T-cell (primary cell): Measurements from ENCODE around the gene ACOX3. TPM values are rescaled to one million over a fixed set of nuclear protein-coding genes. Genes with fewer than 3 reads are reported as not detected.

Source experiments
- ATAC-seq, 4 experiments: fragments of 200-7000 bp in 3 of 4; fragments of 150-1000 bp in 1 of 4; cut with Tn5 transposase; replicated peaks in 1 of 4; 1 replicate in 3 of 4; 2 replicates in 1 of 4; pipeline ENCODE4 v1.10.0; 2021; ENCODE audit warnings: moderate library complexity in 3 of 4, mild to moderate bottlenecking in 2 of 4, moderate number of reproducible peaks in 1 of 4
- CTCF ChIA-PET, 2 donors: fragments of 300-600 bp; sonication (Branson Sonifier 250); formaldehyde crosslinking; loops; one replicate each; lab custom pipeline; 2022; ENCODE audit warnings: antibody characterized with exemption in 2 of 2; lab: Charles Lee
- POLR2A ChIA-PET, 2 donors: fragments of 300-600 bp; sonication (Branson Sonifier 250); formaldehyde crosslinking; loops; one replicate each; lab custom pipeline; 2022; ENCODE audit warnings: antibody characterized with exemption in 2 of 2; lab: Charles Lee
- DNase-seq, 35 experiments: peaks; one replicate each; pipeline versions ENCODE4 v3.0.0 to v3.0.0-alpha.2; 2013 to 2023
- H3K27ac ChIP-seq: one replicate; pipeline ENCODE4 v1.5.1; 2013; ENCODE audit warnings: low read length
- H3K27me3 ChIP-seq, 2 experiments: replicated peaks in 1 of 2; 1 replicate in 1 of 2; 2 replicates in 1 of 2; pipeline versions ENCODE4 v1.6.1 to v1.7.0; 2013; ENCODE audit warnings: low read length in 1 of 2, mixed read lengths in 1 of 2; ENCODE audit not compliant: control insufficient read depth in 2 of 2, insufficient read depth in 2 of 2; ENCODE audit errors: extremely low read depth in 1 of 2
- H3K36me3 ChIP-seq, 2 donors: 1 replicate in 1 of 2; 2 replicates in 1 of 2; pipeline versions ENCODE4 v1.6.1 to v1.7.0; 2013; ENCODE audit warnings: low read length in 1 of 2; ENCODE audit not compliant: control insufficient read depth in 2 of 2, insufficient read depth in 1 of 2; ENCODE audit errors: extremely low read depth in 1 of 2
- H3K4me1 ChIP-seq, 2 experiments: 1 replicate in 1 of 2; 2 replicates in 1 of 2; pipeline versions ENCODE4 v1.6.1 to v1.7.0; 2013; ENCODE audit warnings: low read length in 2 of 2, mixed read lengths in 1 of 2; ENCODE audit not compliant: insufficient read depth in 2 of 2, control insufficient read depth in 1 of 2; ENCODE audit errors: extremely low read depth in 1 of 2
- H3K4me3 ChIP-seq, 2 donors: 1 replicate in 1 of 2; 2 replicates in 1 of 2; pipeline versions ENCODE4 v1.5.1 to v1.7.0; 2013; ENCODE audit warnings: mild to moderate bottlenecking in 2 of 2, low read length in 1 of 2, moderate library complexity in 1 of 2; ENCODE audit not compliant: control insufficient read depth in 1 of 2; ENCODE audit errors: extremely low read depth in 1 of 2
- H3K9me3 ChIP-seq: 2 replicates; pipeline ENCODE4 v1.7.0; 2013
- H3K27ac Mint-ChIP-seq, 2 donors: one replicate each; pipeline ENCODE4 v1.8.0; 2020 to 2021; ENCODE audit warnings: mild to moderate bottlenecking in 2 of 2, mixed read lengths in 2 of 2
- H3K27me3 Mint-ChIP-seq, 2 donors: one replicate each; pipeline ENCODE4 v1.8.0; 2021 to 2022; ENCODE audit warnings: mixed read lengths in 2 of 2
- H3K36me3 Mint-ChIP-seq: one replicate; pipeline ENCODE4 v1.8.0; 2021; ENCODE audit warnings: mixed read lengths
- H3K4me1 Mint-ChIP-seq, 3 donors: one replicate each; pipeline ENCODE4 v1.8.0; 2020 to 2022; ENCODE audit warnings: mixed read lengths in 3 of 3, mild to moderate bottlenecking in 1 of 3
- H3K4me3 Mint-ChIP-seq, 3 donors: one replicate each; pipeline ENCODE4 v1.8.0; 2020 to 2022; ENCODE audit warnings: mild to moderate bottlenecking in 3 of 3, mixed read lengths in 3 of 3, moderate library complexity in 3 of 3
- H3K9me3 Mint-ChIP-seq, 3 donors: one replicate each; pipeline ENCODE4 v1.8.0; 2020 to 2022; ENCODE audit warnings: mixed read lengths in 3 of 3
- WGBS: methylation state at CpG from one replicate; pipeline ENCODE4 v1.1.5; 2013; ENCODE audit warnings: missing lambda C conversion rate; ENCODE audit not compliant: insufficient coverage; 5-methylcytosine and 5-hydroxymethylcytosine counted together
- total RNA-seq, 35 experiments: library from RNA in 6 of 35; stranded (reverse) in 6 of 35; fragments of 120-200 nt in 1 of 35; gene quantifications; one replicate each; pipeline versions ENCODE4 v1.2.1 to v1.2.4 and lab custom pipeline; 2013 to 2026

The ACOX3 gene
- total RNA-seq, 5 donors from 2014 or later (not counting 1 experiment from before 2014, with no cell fraction given) = 9.4 to 20.7 (median 15.8) TPM

DNA sequence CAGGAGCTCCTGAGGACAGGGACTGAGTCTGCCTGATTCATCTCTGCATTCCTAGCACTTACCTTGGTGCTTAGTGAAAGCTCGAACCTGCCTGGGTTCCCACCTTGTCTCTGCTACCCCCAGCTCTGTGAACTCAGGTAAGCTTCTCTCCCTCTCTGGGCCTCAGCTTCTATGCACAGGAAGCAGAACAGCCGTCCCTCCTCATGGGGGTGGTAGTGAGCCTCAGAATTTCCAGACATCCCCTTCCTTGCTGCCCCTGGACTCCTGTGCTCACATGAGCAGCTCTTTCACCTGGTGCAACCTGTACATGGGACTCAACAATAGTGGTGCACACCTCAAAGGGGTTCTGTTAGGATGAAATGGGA, 120.2 kb downstream of the ACOX3 start:
- no peak for ATAC-seq
- no peaks in the 10 kb centered on the region for H3K4me1 ChIP-seq
- no peak overlapping the region for H3K4me3 ChIP-seq
- Mint-ChIP-seq H3K9me3 (no peaks in the 10 kb centered on the region), H3K36me3 (no peaks in the 10 kb centered on the region), H3K27me3 (peaks cover 0 to 6% of the 10 kb centered on the region in 2 donors), H3K4me1 (no peaks in the 10 kb centered on the region), H3K27ac (no peak overlapping the region), H3K4me3 (no peak overlapping the region)
- no peak overlapping the region for H3K27ac ChIP-seq
- ChIA-PET CTCF (no interaction called here), POLR2A (no interaction called here)
- no peaks in the 10 kb centered on the region for H3K9me3 ChIP-seq
- peak in 2 of 35 experiments; percentile 3 to 19 for DNase-seq
- peaks cover 0 to 22% of the 10 kb centered on the region in 2 experiments for H3K27me3 ChIP-seq
- WGBS = 57% methylated on average over 1 of the region's 2 CpGs
- no peaks in the 10 kb centered on the region for H3K36me3 ChIP-seq

DNA sequence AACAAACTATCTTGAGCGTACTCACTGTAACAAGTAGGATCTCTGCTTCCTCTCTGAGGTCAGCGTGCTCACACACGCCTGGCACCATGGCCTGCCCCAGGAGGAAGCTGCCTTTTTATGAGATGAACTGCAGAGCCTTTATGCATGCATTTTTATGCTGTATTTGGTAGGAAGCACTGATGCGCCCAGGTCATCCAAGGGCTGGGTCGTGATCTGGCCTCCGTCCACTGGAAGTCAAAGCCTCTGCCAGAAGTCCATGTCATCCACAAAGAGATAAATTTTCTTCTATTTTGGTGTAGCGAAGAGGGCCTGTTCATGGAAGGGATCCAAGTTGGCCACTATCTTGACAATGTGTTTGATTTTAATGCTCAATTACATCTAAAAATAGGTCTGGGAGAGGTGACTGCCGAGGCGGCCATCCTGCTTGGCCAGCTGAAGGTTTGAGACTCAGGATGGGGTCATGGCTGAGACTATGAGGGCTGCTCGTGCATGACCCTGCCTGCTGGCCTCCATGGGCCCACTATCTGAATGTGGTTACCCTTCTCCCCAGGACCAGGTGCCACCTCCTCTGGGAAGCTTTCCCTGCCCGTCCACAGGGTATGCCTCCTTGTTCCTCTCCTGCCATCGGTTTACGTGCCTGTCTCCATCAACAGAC, 120.7 kb downstream of the ACOX3 start:
- DNase-seq (peak in 1 of 35 experiments; percentile 4), ATAC-seq (no peak)
- H3K9me3 ChIP-seq = no peaks in the 10 kb centered on the region
- H3K4me3 ChIP-seq = no peak overlapping the region
- CTCF ChIA-PET = no interaction called here
- H3K36me3 Mint-ChIP-seq = no peaks in the 10 kb centered on the region
- H3K4me1 ChIP-seq = no peaks in the 10 kb centered on the region
- H3K27me3 Mint-ChIP-seq = peaks cover 0 to 6% of the 10 kb centered on the region in 2 donors
- no peak overlapping the region for H3K27ac Mint-ChIP-seq
- peaks cover 0 to 21% of the 10 kb centered on the region in 2 experiments for H3K27me3 ChIP-seq
- no peak overlapping the region for H3K27ac ChIP-seq
- no peaks in the 10 kb centered on the region for H3K9me3 Mint-ChIP-seq
- H3K36me3 ChIP-seq = no peaks in the 10 kb centered on the region
- POLR2A ChIA-PET = no interaction called here
- no peaks in the 10 kb centered on the region for H3K4me1 Mint-ChIP-seq
- 93% methylated on average over 7 of the region's 13 CpGs for WGBS
- no peak overlapping the region for H3K4me3 Mint-ChIP-seq

DNA sequence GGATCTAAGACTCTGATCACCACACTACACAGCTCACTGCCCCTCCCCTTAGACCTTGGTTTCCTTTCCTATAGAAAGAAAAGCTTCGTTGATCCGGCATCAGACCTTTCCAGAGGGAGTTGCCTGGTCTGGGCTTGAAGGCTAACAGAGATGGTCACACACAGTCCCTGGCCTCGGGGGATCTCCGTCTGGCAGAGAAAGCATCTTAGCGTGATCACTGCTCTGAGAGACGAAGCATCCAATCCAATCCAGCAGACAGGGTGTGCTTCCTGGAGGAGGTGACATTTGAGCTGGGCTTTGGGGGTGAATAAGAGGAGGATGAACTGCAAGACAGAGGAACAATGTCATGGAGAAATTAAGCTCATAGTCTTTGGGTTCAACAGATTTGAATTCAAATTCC, 121.5 kb downstream of the ACOX3 start:
- Histone ChIP-seq H3K4me3 (no peak overlapping the region), H3K4me1 (no peaks in the 10 kb centered on the region), H3K9me3 (no peaks in the 10 kb centered on the region), H3K27me3 (peaks cover 0 to 18% of the 10 kb centered on the region in 2 experiments), H3K36me3 (no peaks in the 10 kb centered on the region), H3K27ac (no peak overlapping the region)
- 91% methylated on average over 4 of the region's 6 CpGs for WGBS
- CTCF ChIA-PET = no interaction called here
- POLR2A ChIA-PET = no interaction called here
- Mint-ChIP-seq H3K4me3 (no peak overlapping the region), H3K36me3 (no peaks in the 10 kb centered on the region), H3K4me1 (no peaks in the 10 kb centered on the region), H3K27me3 (peaks cover 0 to 3% of the 10 kb centered on the region in 2 donors), H3K27ac (no peak overlapping the region), H3K9me3 (peaks cover 0 to 1% (median 0%) of the 10 kb centered on the region in 3 donors)
- ATAC-seq (no peak), DNase-seq (peak in 2 of 35 experiments; percentile 2 to 3)

DNA sequence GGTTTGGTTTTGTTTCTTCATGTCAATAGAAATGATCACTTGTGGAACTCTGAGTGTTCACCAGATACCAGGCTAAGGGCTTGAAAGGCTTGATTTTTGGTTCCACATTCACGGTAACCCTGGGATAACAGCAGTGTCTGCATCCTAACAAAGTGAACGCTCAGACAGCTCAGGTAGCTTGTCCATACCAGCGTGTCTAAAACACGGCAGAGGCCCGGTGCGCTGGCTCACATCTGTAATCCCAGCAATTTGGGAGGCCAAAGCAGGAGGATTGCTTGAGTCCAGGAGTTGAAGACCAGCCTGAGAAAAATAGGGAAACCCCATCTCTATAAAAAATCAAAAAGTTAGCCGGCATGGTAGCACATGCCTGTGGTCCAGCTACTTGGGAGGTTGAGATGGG, 122.0 kb downstream of the ACOX3 start:
- Mint-ChIP-seq H3K4me1 (no peaks in the 10 kb centered on the region), H3K4me3 (no peak overlapping the region), H3K27me3 (peaks cover 0 to 3% of the 10 kb centered on the region in 2 donors), H3K27ac (no peak overlapping the region), H3K36me3 (no peaks in the 10 kb centered on the region), H3K9me3 (peaks cover 0 to 6% (median 3%) of the 10 kb centered on the region in 3 donors)
- ChIA-PET CTCF (no interaction called here), POLR2A (no interaction called here)
- WGBS = 98% methylated on average over 6 of the region's 7 CpGs
- no peaks in the 10 kb centered on the region for H3K9me3 ChIP-seq
- ATAC-seq (no peak), DNase-seq (peak in 1 of 35 experiments; percentile 7)
- no peak overlapping the region for H3K27ac ChIP-seq
- no peak overlapping the region for H3K4me3 ChIP-seq
- no peaks in the 10 kb centered on the region for H3K4me1 ChIP-seq
- H3K27me3 ChIP-seq = peaks cover 0 to 18% of the 10 kb centered on the region in 2 experiments
- no peaks in the 10 kb centered on the region for H3K36me3 ChIP-seq

DNA sequence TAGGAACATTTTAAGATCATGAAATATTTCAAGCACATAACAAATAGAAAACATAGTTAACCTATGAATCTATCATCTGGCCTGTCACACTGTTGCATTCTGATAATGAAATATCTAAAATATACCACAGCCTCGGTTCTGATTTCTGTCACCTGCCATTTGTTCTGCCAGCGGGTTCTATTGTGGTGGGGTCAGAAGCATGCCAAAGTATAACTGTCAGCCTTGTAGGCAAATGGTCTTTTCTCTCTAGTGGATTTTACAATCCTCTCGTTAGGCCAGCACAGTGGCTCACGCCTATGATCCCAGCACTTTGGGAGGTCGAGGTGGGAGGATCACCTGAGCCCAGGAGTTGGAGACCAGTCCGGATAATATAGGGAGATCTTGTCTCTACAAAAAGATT, 123.0 kb downstream of the ACOX3 start:
- no peaks in the 10 kb centered on the region for H3K4me1 Mint-ChIP-seq
- H3K27ac ChIP-seq = no peak overlapping the region
- no peaks in the 10 kb centered on the region for H3K36me3 ChIP-seq
- H3K36me3 Mint-ChIP-seq = no peaks in the 10 kb centered on the region
- peaks cover 0 to 18% of the 10 kb centered on the region in 2 experiments for H3K27me3 ChIP-seq
- no peaks in the 10 kb centered on the region for H3K9me3 ChIP-seq
- H3K4me3 ChIP-seq = no peak overlapping the region
- no peaks in the 10 kb centered on the region for H3K4me1 ChIP-seq
- ChIA-PET POLR2A (no interaction called here), CTCF (no interaction called here)
- no peak for ATAC-seq
- no peak overlapping the region for H3K4me3 Mint-ChIP-seq
- peaks cover 8 to 15% (median 10%) of the 10 kb centered on the region in 3 donors for H3K9me3 Mint-ChIP-seq
- H3K27me3 Mint-ChIP-seq = peaks cover 0 to 3% of the 10 kb centered on the region in 2 donors
- DNase-seq = peak in 1 of 35 experiments; percentile 13
- 83% methylated on average over 2 of the region's 6 CpGs for WGBS
- H3K27ac Mint-ChIP-seq = no peak overlapping the region

DNA sequence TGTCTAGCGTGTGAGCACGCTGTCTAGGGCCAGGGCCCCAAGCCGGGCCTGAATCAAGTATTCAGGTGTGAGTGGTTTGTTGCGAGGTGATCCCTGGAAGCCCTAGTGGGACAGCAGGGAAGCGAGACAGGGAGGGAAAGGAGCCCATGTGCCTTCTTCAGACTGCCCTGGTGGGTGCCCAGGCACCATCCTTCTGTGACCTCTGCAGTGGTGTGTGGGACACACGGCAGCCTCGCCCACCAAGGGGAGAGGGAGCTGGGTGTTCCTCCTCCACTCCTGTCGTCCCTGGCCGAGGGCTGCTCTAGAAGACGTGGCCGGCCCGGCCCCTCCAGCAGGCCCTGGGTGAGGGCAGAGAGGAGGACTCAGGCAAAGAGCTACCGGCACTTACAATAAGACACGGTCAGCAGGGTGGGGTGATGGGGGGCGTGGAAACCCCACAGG, 123.6 kb downstream of the ACOX3 start:
- H3K4me1 Mint-ChIP-seq = no peaks in the 10 kb centered on the region
- ATAC-seq = no peak
- H3K4me1 ChIP-seq = no peaks in the 10 kb centered on the region

More for the DNA sequence above, 123.6 kb downstream of the ACOX3 start:
- DNase-seq = peak in 2 of 35 experiments; percentile 10 to 20
- Mint-ChIP-seq H3K27me3 (peaks cover 0 to 3% of the 10 kb centered on the region in 2 donors), H3K4me3 (no peak overlapping the region), H3K36me3 (no peaks in the 10 kb centered on the region), H3K9me3 (peaks cover 12 to 20% (median 15%) of the 10 kb centered on the region in 3 donors), H3K27ac (no peak overlapping the region)
- CTCF ChIA-PET = no interaction called here
- Histone ChIP-seq H3K27ac (no peak overlapping the region), H3K9me3 (no peaks in the 10 kb centered on the region), H3K4me3 (no peak overlapping the region), H3K27me3 (peaks cover 0 to 18% of the 10 kb centered on the region in 2 experiments), H3K36me3 (no peaks in the 10 kb centered on the region)
- 80% methylated on average over 10 of the region's 15 CpGs for WGBS
- POLR2A ChIA-PET = no interaction called here
